Suppressor macrophage (primary cell): ENCODE data around the gene NECAP2.

ENCODE experiments used
- DNase-seq, 4 experiments: peaks; one replicate each; pipeline ENCODE4 v3.0.0-alpha.2; 2020 to 2022
- total RNA-seq, 17 experiments: gene quantifications; one replicate each; lab custom pipeline; 2026; ENCODE audit warnings: mixed read lengths in 6 of 17, inconsistent platforms in 3 of 17; lab: John Stamatoyannopoulos, UW

Gene NECAP2, protein sequence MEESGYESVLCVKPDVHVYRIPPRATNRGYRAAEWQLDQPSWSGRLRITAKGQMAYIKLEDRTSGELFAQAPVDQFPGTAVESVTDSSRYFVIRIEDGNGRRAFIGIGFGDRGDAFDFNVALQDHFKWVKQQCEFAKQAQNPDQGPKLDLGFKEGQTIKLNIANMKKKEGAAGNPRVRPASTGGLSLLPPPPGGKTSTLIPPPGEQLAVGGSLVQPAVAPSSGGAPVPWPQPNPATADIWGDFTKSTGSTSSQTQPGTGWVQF
- 136 to 270 (median 158) reads per million in 17 experiments for total RNA-seq

DNA sequence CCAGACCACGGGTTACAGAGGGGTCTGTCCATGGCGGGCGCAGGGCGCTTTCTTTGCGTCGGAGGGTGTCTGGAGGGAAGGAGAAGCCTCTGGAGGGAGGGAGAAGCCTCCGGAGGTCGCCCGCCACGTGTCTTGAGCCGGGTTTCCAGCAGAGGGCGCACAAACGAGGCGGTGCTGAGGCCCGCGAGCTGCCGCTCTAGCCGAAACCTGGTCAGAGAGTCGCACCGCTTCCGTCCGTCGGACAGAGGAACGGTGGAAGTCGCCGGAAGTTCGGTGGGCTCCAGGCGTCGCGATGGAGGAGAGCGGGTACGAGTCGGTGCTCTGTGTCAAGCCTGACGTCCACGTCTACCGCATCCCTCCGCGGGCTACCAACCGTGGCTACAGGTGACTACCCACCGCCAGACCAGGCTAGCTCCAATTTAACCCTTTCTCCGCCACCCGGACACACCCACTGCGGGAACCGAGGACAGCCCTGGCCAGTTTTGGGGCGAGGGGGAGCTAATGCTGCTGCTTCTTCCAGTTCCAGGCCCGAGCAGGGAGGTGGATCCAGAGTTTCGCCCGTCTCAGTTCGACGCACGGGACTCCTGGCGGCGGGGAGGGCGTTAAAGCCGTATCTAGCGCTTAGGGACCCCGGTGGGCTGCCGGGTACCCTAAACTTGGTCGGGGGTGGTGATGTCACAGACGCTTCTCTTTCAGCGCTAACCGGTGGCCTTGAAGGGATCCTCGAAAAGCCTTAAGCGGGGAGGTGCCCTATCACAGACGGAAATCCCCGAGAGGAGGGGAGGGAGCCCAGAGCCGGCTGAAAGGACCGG, at the start of gene NECAP2:
NECAP2 (plus strand) TSS at position 255 of the 812 bp plus-strand sequence; CDS start at position 293, 38 bp downstream.
- peak; percentile 96 to 98 (median 97) for DNase-seq

GRCh38 chr1:16391411-16391810, 49.1 kb upstream of the NECAP2 start:
- DNase-seq = peak; percentile 39 to 60 (median 54)

GRCh38 chr1:16392740-16393569, 47.6 kb upstream of the NECAP2 start:
- DNase-seq = no peak

- no peak for DNase-seq
Measured at GRCh38 chr1:16393570-16394521, 46.7 kb upstream of the NECAP2 start.

- no peak for DNase-seq
Measured at GRCh38 chr1:16394977-16395376, 45.5 kb upstream of the NECAP2 start.

DNA sequence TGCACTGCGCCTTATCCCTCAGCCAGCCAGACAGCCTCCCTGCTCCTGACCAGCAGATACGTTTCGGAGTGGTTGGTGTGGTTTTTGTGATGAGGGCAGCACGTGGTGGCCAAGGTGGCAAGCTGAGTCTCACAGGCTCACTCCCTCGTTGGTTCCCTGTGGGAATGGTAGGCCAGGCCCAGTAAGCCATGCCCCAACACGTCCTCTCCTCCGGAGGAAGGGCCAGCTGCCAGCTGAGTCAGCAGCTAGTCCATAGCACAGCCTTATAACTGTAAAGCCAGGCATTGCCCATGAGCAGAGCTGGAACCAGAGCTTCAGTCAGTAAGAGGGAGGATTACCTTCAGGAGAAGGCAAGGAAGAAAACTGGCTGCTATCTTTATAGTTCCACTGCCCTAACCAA, 43.9 kb upstream of the NECAP2 start:
- DNase-seq = peak; percentile 1 to 29 (median 22)

GRCh38 chr1:16397120-16397519, 43.4 kb upstream of the NECAP2 start:
- peak; percentile 39 to 70 (median 61) for DNase-seq

GRCh38 chr1:16398371-16398953, 42.1 kb upstream of the NECAP2 start:
- no peak for DNase-seq

DNA sequence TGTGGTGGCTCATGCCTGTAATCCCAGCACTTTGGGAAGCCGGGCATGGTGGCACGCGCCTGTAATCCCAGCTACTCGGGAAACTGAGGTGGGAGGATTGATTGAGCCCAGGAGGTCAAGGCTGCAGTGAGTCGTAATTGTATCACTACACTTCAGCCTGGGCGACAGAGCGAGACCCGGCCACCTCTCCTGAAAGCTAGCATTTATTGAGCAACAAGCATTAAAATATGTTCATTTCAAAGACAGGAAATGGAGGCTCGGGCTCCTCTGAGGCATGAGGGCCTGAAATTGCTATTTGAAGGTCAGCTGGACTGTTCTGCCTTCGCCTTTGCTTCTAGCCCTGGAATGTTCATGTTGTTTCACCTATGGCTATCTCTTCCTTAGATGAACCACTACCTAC, 37.8 kb upstream of the NECAP2 start:
- DNase-seq = no peak

DNA sequence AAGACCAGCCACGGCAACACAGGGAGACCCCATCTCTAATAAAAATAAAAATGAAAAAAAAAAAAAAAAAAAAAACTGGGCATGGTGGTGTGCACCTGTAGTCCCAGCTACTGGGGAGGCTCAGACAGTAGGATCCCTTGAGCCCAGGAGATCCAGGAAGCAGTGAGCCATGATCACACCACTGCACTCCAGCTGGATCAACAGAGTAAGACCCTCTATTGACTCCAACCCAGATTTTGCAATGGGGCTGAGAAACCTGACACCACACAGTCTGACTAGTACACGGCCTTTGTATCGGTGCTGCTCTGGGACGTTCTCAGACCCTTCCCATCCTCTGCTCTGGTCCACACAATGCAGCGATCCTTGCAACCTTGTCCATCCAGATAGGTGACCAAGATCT, 35.1 kb upstream of the NECAP2 start:
- DNase-seq = no peak

DNA sequence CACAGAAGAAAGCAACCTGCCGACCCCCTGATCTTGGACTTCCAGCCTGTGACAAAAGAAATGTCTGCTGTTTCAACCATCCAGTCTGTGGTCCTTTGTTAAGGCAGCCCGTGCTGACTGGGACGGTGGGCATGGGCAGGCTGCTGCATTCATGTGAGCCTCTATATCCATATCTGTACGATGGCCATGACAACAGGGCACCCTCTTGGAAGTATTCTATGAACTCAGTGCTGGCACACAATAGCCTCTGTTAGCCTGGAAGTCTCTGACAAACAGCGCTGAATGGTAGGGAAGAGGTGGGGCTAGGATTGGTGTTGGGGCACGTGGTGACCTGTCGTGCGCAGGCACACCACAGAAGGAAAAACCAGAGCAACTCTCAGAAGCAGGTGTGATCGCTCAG, 33.7 kb upstream of the NECAP2 start:
- DNase-seq = no peak

DNA sequence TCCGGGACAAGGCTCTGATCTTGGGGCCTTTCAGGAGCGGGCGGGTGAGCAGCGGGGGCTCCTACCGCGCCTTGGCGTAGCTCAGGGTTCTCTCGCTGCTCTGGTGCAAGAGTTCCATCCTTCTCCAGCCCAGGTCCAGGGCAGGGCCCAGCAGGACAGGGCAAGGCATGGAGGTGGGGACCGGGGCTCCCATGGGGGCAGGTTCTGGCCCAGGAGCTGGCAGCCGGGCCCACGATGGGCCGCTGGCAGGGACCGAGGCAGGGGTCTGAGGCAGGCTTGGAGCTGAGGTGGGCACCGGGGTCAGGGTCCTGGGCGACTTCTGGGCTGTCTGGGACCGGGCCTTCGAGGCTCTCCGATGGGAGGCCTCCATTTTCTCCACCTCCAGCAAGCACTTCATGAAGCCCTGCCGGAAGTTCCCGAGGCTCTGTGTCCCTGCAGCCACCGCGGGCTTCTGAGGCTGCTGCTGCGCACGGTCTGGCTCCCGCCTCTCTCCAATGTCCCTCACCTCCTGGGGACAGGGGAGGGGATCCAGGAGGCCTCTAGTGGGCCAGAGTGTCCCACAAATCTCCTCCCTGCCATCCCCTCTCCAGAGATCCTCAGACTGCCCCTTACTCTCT, 30.9 kb upstream of the NECAP2 start:
- DNase-seq = no peak

GRCh38 chr1:16410803-16411202, 29.7 kb upstream of the NECAP2 start:
- no peak for DNase-seq

DNA sequence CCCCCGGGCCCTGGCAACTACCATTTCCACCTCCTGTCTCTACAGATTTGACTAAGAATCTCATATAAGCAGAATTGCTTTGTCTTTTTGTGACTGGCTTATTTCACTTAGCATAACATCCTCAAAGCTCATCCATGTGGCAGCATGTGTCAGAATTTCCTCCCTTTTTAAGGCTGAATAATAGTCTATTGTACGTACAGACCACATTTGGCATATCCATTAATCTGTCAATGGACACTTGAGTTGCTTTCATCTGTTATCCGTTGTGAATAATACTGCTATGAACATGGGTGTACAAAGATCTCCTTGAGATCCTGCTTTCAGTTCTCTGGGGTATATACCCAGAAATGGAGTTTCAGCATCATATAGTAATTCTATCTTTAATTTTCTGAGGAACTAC, 27.3 kb upstream of the NECAP2 start:
- no peak for DNase-seq

DNA sequence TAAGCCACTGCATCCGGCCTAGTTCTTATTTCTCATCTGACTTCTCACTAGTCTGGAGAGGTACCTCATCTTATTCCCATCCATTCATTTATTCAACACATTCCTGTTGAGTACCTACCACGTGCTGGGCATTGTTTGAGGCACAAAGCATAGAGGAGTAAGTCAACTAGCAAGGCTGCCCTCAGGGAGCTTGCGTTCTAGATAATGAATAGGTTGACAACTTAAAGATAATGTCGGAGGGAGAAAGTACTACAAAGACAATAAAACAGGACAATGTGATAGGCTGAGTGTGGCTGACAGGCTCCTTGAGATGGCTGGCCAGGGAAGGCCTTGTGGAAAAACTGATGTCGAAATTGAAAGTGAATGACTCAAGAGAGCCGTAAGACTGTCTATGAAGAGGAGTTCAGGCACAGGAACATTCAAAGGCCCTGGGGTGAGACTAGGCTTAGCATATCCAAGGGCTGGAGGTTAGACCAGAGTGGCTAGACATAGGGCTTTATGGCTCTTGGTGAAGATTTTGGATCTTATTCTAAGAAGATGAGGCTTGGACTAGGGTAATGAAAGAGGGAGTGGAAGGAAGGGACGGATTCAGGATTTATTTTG, 21.6 kb upstream of the NECAP2 start:
- DNase-seq = no peak

DNA sequence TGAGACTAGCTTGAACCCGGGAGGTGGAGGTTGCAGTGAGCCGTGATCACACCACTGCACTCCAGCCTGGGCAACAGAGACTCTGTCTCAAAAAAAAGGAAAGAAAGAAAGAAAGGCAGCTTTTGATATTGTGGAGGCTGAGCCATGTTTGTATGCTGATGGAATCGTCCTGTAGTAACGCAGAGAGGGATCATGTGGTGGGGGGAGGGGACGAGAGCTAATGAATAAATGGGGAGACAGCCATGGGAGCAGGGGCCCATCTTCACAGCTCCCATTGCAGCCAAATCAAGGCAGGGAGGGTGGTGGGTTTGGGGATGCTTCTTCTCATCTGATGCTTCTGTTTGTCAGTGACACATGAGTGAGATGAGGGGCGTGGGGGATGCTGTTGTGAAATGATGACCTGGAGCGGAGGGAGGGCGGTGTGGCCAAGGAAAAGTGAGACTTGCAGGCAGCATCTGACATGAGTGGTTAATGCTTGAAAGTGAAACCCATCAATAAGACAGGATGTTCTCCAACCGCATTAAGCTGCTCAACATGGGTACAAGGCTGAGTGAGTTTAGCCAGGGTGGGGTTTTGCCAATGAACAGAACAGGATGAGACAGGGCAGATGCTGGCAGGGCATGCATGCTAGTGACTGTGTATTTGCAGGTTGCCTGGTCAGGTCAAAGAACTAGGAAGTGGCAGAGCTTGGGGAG, 20.0 kb upstream of the NECAP2 start:
- no peak for DNase-seq

DNA sequence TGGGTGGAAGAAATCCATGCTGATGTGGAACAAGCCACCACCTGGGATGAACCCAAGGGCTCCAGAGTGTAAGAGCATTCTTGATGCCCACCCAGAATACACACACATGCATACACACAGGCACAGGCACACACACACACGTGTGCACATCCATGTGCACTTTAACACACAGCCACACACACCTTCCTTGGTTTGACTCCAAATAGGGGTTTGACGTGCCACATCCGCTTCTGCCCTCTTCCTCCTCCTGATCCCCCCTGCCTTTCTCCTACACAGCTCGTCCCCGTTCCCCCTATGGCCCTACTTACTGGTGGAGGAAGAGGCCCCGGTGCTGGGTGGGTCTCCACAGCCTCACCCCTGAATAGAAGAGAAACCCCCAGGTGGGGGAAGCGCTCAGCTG, 19.3 kb upstream of the NECAP2 start:
- no peak for DNase-seq

GRCh38 chr1:16422041-16422440, 18.5 kb upstream of the NECAP2 start:
- no peak for DNase-seq

DNA sequence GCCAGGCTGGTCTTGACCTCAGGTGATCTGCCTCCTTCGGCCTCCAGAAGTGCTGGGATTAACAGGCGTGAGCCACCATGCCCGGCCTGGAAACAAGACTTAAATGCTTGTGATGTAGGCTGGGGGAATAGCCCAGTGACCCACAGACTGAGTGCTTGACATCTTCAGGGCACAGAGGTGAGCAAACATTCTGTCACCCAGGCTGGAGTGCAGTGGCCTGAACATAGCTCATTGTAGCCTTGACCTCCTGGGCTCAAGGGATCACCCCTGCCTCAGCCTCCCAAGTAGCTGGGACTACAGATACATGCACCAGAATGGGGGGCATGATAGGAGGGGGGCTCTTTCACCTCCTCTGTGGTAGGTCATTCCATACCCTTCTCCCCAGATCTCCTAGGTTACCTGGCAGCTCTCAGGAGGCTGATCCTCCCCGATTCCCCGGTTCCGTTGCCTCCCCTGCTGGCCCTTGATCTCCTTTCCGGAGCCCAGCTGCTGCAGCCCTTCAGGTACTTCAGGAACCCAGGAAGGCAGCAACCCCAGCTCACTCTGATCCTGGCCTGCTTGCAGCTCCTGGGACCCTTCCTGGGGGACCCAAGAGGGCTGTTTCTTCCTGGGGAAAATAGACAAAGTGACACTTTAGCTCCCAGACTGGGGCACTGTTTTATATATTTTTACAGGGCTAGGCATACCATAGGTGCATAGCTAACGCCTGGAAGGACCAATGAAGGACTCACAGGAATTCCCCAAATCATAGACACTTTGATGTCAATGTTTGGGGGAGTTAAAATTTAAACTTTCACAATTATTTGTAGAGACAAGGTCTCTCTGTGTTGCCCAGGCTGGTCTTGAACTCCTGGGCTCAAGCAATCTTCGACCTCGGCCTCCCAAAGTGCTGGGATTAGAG, 15.1 kb upstream of the NECAP2 start:
- no peak for DNase-seq
